Measurements from ENCODE around the gene KBTBD4. TPM values are rescaled to one million over a fixed set of nuclear protein-coding genes. Genes with fewer than 3 reads are reported as not detected.

KBTBD4 gene
- total RNA-seq, 4 donors from 2014 or later: 9.7 to 36.3 (median 18.5) TPM

- H3K27me3 ChIP-seq: no peaks in the 10 kb centered on the region
- no peak for TF ChIP-seq POLR2A (IDR thresholded peaks at IDR 0.05)
- TF ChIP-seq CTCF (IDR thresholded peaks at IDR 0.05): peak; percentile 46 to 82 (median 60)
- no peak overlapping the region for H3K4me3 ChIP-seq
- intact Hi-C loops (cut with DNase I; ENCODE audit: low total_unique reads): no loop called here
- no peaks in the 10 kb centered on the region for H3K4me1 ChIP-seq
- DNase-seq: peak; percentile 59 to 63
- H3K36me3 ChIP-seq: no peaks in the 10 kb centered on the region
- no peaks in the 10 kb centered on the region for H3K9me3 ChIP-seq
- H3K27ac ChIP-seq: no peak overlapping the region
Measured at GRCh38 chr11:47616726-47617416, 38.1 kb upstream of the KBTBD4 start.

DNA sequence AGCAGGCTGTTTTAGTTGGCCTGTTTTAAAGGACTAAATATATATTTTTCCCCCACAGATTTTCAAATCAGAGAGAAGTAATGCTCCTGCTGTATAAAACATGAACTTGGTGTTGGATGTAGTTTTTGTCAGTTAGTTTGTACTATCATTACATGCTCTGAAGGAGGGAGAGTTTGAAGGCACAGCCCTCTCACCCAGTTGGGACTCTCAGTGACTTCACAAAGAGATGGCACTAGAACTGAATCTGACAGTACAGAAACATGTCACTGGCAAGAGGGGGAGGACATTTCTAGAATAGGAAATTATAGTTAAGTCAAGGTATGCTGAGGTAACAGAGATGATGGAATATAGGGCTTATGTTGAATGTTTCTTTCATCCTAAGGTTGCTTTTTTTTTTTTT, 36.5 kb upstream of the KBTBD4 start:
- TF ChIP-seq POLR2A (IDR thresholded peaks at IDR 0.05) (no peak), CTCF (IDR thresholded peaks at IDR 0.05) (no peak)
- Histone ChIP-seq H3K9me3 (no peaks in the 10 kb centered on the region), H3K36me3 (no peaks in the 10 kb centered on the region), H3K4me1 (no peaks in the 10 kb centered on the region), H3K27ac (no peak overlapping the region), H3K27me3 (no peaks in the 10 kb centered on the region), H3K4me3 (no peak overlapping the region)
- intact Hi-C loops (cut with DNase I; ENCODE audit: low total_unique reads): no loop called here
- DNase-seq: no peak

GRCh38 chr11:47611348-47611794, 32.6 kb upstream of the KBTBD4 start:
- DNase-seq: no peak
- no peak overlapping the region for H3K27ac ChIP-seq
- no peak for TF ChIP-seq POLR2A (IDR thresholded peaks at IDR 0.05)
- TF ChIP-seq CTCF (IDR thresholded peaks at IDR 0.05): no peak
- intact Hi-C loops (cut with DNase I; ENCODE audit: low total_unique reads): no loop called here
- no peaks in the 10 kb centered on the region for H3K36me3 ChIP-seq
- no peaks in the 10 kb centered on the region for H3K9me3 ChIP-seq
- H3K27me3 ChIP-seq: no peaks in the 10 kb centered on the region
- H3K4me3 ChIP-seq: no peak overlapping the region
- no peaks in the 10 kb centered on the region for H3K4me1 ChIP-seq

DNA sequence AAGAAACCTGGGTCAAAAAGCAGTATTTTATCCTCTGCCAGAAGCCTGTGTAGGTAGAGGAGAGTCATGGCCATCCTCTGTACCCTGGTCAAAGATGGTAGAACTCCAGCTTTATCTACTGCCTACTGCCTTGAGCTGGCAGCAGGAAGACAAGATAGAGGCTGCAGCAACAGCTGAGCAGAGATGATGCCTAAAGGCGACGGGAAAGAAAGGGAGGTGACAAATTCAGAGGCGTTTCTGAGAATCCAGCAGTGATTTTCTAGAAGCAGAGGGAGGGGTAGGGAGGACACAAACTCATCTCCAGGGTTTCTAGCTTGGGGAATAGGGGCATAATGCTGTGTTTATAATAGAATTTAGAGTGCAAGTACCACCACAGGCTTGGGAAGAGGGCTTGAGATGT, 30.9 kb upstream of the KBTBD4 start:
- no peak for DNase-seq
- H3K4me3 ChIP-seq: no peak overlapping the region
- no peak overlapping the region for H3K27ac ChIP-seq
- H3K9me3 ChIP-seq: no peaks in the 10 kb centered on the region
- no peaks in the 10 kb centered on the region for H3K27me3 ChIP-seq
- H3K4me1 ChIP-seq: no peaks in the 10 kb centered on the region
- no peaks in the 10 kb centered on the region for H3K36me3 ChIP-seq
- TF ChIP-seq CTCF (IDR thresholded peaks at IDR 0.05) (no peak), POLR2A (IDR thresholded peaks at IDR 0.05) (no peak)
- intact Hi-C loops (cut with DNase I; ENCODE audit: low total_unique reads): no loop called here

DNA sequence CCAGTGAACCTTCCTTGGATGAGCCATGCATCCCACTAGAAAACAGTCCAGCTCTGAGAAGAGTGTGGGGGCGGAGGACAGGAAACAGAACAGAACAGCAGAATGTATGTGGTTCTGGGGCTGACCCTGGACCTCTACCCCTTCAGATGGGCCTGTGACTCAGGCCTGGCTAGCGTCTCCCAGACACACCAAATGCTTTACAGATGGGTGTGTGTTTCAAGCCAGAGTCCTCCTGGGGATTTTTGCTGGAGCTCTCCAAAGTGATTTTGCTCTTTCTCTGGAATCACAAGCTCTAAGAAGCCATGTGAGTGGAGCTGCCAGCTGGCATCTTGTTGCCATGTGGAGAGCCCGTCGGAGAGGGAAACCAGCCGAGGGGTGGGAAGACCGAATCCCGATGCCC, 28.6 kb upstream of the KBTBD4 start:
- Histone ChIP-seq H3K4me3 (no peak overlapping the region), H3K4me1 (no peaks in the 10 kb centered on the region), H3K36me3 (no peaks in the 10 kb centered on the region), H3K9me3 (no peaks in the 10 kb centered on the region), H3K27me3 (no peaks in the 10 kb centered on the region), H3K27ac (peak overlapping the region in 1 of 2 donors; percentile 22)
- intact Hi-C loops (cut with DNase I; ENCODE audit: low total_unique reads): no loop called here
- DNase-seq: peak; percentile 69 to 72
- TF ChIP-seq CTCF (IDR thresholded peaks at IDR 0.05): no peak
- TF ChIP-seq POLR2A (IDR thresholded peaks at IDR 0.05): no peak
